ENCODE data around the gene AHRR.

DNA sequence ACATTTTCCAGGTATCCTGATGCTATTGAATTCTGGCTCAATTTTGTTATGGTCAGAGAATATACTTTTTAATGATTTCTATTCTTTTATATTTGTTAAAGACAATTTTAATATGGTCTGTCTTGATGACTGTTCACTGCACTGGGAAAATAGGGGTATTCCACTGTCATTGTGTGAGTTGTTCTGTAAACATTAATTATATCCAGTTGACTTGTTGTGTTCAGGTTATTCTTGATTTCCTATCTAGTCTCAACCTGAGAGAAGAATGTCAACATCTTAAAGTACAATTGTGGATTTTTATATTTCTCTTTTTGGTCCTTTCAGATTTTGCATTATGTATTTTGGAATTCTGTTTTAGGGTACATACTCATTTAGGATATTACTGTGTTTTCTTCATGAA lies 61.6 kb downstream of the AHRR start:
- TF ChIP-seq, protein P1, sequence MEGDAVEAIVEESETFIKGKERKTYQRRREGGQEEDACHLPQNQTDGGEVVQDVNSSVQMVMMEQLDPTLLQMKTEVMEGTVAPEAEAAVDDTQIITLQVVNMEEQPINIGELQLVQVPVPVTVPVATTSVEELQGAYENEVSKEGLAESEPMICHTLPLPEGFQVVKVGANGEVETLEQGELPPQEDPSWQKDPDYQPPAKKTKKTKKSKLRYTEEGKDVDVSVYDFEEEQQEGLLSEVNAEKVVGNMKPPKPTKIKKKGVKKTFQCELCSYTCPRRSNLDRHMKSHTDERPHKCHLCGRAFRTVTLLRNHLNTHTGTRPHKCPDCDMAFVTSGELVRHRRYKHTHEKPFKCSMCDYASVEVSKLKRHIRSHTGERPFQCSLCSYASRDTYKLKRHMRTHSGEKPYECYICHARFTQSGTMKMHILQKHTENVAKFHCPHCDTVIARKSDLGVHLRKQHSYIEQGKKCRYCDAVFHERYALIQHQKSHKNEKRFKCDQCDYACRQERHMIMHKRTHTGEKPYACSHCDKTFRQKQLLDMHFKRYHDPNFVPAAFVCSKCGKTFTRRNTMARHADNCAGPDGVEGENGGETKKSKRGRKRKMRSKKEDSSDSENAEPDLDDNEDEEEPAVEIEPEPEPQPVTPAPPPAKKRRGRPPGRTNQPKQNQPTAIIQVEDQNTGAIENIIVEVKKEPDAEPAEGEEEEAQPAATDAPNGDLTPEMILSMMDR (IDR thresholded peaks at IDR 0.05; ENCODE audit: insufficient read depth, low read depth, low read length) = no peak
- TF ChIP-seq EZH2 (IDR thresholded peaks at IDR 0.05; ENCODE audit: insufficient read depth, low read length) = no peak
